ENCODE results near the gene NOL6.
"Not testable (repeated sequence)": the region's sequence is repeated elsewhere in the genome, so short reads cannot be mapped to it uniquely, and the experiment has no call there.

NOL6 gene, protein sequence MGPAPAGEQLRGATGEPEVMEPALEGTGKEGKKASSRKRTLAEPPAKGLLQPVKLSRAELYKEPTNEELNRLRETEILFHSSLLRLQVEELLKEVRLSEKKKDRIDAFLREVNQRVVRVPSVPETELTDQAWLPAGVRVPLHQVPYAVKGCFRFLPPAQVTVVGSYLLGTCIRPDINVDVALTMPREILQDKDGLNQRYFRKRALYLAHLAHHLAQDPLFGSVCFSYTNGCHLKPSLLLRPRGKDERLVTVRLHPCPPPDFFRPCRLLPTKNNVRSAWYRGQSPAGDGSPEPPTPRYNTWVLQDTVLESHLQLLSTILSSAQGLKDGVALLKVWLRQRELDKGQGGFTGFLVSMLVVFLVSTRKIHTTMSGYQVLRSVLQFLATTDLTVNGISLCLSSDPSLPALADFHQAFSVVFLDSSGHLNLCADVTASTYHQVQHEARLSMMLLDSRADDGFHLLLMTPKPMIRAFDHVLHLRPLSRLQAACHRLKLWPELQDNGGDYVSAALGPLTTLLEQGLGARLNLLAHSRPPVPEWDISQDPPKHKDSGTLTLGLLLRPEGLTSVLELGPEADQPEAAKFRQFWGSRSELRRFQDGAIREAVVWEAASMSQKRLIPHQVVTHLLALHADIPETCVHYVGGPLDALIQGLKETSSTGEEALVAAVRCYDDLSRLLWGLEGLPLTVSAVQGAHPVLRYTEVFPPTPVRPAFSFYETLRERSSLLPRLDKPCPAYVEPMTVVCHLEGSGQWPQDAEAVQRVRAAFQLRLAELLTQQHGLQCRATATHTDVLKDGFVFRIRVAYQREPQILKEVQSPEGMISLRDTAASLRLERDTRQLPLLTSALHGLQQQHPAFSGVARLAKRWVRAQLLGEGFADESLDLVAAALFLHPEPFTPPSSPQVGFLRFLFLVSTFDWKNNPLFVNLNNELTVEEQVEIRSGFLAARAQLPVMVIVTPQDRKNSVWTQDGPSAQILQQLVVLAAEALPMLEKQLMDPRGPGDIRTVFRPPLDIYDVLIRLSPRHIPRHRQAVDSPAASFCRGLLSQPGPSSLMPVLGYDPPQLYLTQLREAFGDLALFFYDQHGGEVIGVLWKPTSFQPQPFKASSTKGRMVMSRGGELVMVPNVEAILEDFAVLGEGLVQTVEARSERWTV
- 77.0 to 291 (median 84.4) reads per million in 3 experiments for total RNA-seq

DNA sequence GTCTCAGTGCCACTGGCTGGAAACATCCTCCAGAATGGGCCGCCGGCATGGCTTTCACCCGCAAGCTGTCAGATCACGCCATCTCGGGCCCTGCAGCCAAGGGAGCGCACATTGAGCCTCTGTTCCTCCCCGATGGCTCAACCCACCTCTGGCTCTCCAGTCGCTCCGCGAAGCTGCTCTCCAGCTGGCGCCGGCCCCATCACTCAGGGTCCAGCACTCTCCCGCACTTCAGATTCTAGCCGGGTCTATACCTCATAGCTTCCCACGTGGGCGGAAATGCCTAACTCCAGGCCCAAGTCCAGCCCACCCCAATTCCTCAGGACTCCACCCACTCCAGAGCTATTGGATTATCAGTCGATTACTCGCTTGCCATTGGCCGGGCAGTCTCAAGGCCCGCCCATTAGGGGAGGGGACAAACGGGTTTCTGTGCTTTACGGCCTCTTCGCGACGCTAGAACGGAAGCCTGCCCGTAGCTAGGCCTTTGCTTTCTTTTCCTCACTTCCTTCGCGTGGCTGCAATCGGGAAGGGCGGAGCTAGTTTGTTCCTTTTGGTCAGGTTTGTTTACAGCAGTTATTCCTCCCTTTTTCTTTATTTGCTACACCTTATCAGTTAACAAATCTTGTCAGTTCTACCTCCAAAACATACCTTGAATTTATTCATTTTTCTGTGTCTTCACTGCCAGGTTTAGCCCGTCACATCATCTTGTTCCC is at the start of gene NOL6:
TSS of gene NOL6 (minus strand) at position 282 of the 710 bp plus-strand sequence. CDS start at position 200, 82 bp downstream.
- DNase-seq, result peak; percentile 98

DNA sequence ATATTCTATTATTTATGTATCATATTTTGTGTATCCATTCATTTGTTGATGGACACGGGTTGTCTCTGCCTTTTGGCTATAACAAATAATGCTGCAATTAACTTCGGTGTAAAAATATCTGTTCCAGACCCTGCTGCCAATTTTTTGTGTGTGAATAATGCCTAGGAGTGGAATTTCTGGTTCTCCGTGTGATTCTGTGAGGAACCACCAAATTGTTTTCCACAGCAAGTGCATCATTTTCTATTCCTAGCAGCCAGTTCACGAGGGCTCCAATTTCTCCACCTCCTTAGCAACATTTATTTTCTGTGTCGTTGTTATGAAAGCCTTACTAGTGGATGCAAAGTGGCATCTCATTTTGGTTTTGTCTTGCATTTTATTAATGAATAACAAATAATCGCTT is 48.1 kb upstream of the NOL6 start:
- not testable (repeated sequence) for DNase-seq

DNA sequence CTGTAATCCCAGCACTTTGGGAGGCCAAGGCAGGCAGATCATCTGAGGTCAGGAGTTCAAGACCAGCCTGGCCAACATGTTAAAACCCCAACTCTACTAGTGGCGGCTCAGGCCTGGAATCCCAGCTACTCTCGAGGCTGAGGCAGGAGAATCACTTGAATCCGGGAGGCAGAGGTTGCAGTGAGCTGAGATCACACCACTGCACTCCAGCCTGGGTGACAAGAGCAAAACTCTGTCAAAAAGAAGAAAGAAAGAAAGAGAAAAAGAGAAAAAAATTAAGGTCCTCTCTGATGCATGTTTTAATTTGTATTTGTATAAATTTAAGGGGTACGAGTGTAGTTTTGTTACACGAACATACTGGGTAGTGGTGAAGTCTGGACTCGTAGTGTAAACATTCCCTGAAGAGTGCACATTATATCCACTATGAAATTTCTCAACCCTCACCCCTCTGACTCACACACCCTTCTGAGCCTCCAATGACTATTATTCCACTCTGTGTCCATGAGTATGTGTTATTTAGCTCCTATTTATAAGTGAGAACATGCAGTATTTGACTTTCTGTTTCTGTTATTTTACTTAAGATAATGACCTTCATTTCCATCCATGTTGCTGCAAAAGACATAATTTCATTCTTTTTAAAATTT is 44.3 kb upstream of the NOL6 start:
- DNase-seq, result not testable (repeated sequence)

DNA sequence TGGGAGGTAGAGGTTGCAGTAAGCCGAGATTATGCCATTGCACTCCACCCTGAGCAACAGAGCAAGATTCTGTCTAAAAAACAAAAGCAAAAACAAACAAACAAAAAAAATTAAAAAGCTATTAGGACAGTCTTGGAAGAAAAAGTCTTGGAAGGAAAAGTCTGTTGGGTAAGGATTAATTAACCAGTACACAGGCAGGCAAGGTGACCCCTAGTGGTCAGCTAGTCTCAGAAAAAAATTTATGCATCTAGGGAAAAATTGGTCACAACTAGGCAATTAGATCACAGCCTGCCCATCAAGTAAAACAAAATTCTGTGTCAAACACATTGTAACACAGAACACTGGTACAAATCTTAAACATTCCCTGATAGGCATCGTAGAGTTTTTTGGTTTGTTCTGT is 43.6 kb upstream of the NOL6 start:
- no peak for DNase-seq

DNA sequence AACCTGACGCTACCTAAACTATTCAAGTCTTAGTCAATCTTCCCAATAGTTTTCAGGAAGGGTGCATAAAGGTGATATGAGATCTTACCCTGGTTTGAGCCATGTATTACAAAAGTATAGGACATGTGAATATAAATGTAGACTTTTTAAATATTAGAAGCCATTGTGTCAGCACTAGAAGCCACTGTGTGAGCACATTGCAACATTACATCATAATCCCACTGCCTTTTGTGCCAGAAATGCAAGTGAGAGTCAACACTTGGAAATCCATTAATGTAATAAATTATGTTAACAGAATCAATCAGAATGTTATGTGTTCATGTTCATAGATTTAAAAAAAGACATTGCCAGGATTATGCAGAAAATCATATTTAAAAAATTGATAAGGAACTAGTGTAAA is 42.7 kb upstream of the NOL6 start:
- not testable (repeated sequence) for DNase-seq

DNA sequence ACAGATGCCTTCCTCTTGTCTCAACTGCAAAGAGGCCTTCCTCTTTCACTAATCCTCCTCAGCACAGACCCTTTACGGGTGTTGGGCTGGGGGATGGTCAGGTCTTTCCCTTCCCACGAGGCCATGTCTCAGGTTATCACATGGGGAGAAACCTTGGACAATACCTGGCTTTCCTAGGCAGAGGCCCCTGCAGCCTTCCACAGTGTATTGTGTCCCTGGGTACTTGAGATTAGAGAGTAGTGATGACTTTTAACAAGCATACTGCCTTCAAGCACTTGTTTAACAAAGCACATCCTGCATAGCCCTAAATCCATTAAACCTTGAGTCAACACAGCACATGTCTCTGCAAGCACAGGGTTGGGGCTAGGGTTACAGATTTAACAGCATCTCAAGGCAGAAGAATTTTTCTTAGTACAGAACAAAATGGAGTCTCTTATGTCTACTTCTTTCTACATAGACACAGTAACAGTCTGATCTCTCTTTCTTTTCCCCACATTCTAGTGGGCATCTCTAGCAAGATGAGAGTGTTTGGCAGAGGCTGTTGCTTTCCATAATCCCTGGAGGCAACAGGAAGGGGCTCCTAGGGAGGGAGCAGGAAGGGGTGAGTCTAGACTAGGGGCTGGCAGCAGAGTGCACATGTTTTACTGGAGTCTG is 41.7 kb upstream of the NOL6 start:
- not testable (repeated sequence) for DNase-seq

DNA sequence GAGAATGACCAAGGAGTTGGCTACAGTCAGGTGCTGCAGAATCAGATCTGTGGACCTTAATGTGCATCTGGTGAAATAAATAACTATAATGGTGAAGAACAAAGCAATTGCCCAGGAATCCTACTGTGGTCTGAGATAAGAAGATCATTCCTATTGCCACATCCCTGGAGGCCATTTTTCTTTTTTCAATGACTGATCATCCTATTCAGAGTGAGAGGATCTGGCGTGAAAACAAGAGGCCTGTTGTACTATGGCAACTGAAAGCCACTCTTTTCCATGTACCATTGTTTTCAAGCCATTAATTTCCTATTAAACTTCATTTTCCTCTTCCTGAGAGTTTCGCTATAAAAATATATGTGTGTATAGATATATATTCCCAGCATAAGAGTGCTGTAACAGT is 38.8 kb upstream of the NOL6 start:
- not testable (repeated sequence) for DNase-seq

DNA sequence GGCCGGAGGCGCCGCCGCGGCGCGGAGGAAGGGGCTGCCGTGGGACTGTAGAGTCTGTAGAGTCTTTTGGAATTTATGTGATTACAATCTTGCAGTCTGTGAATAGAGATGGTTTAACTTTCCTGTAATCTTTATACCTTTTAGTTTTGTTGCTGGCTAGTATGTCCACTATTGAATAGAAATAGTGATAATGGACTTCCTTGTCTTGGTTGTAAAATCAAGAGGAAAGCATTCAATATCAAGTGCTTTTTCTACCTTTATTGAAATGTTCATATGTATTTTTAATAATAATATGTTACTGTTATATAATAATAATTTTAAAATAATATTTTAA is 37.4 kb upstream of the NOL6 start:
- not testable (repeated sequence) for DNase-seq

DNA sequence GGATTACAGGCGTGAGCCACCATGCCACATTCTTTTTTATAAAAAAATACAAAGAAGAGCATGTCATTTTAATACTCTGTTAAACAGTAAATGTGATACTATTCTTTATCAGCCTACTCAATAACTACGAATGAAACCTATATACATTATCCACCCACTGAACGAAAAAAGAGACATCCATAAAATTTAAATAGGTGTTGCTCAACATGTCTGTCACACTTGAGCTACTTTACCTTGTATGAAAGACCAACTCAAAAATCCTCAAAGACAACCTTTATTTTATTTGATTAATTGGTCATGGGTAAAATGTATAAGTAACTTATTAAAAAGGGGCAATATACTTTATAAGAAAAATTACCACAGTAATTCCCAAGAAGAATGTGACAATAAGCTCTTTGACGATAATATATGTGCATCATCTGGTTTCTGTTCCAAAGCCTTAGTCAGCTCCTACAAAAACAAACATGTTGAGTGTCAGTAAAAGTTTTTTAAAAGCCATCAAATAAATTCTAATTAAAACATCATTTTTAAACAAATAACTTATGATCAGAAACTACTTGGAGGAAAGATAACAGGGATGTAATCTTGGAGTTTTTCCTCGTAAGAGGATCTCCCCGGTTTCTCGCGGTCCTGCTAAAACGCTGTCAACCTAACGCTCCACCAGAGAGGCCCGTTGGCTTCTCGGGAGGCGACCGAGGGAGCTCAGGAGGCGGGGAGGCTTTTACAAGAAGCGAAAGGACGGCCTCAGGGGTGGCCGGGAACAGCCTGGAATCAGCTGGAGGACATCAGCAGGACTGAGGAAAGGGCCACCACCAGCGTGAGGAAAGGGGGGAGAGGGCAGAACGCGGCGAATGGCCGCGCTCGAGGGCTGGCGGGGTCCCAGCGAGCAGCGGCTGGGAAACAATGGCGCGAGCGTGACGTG is 36.8 kb upstream of the NOL6 start:
- peak; percentile 17 for DNase-seq

DNA sequence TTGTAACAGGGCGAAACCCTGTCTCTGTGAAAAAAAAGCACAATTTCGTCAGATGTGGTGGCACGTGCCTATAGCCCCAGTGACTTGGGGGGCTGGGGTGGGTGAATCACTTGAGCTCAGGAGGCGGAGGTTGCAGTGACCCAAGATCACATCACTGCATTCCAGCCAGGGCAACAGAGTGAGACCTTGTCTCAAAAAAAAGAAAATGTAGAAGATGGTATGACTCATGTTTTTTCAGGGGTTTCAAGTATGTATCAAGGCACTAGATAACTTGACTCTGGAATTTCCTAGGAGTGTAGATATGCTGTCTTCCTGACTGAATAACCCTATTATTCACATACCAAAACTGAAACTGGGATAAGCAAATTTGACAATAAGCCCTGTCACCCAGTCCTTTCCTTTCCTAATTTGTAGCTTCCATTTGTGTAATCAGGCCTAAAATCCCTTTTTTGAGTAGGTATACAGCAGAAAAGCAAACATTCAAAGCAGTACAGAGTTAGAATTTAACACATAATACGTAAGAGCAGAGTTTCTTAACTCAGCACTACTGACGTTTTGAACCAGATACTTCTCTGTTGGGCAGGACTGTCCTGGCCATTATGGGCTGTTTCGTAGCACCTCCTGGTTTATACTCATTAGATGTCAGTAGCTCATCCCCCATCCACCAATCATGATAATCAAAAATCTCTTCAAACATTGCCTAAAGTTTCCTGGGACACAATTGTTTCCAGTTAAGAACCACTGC is 33.1 kb upstream of the NOL6 start:
- DNase-seq, result no peak

DNA sequence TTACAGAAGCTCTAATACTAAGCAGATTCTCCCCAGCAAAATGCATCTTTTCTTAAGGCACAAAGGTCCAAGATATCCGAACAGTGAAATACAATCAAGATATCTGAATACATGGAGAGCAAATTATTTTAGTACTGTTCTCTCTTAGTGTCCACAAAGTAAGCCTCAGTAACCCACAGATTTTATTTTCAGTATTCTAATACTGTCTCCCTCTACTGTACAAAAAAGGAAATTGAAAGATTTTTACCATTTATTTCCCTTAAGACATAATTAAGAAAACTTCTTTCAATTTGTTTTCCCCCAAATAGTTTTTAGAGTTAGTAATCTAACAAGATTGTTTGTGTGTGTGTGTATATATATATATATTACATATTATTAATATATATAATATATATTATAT is 24.7 kb upstream of the NOL6 start:
- DNase-seq, result no peak

DNA sequence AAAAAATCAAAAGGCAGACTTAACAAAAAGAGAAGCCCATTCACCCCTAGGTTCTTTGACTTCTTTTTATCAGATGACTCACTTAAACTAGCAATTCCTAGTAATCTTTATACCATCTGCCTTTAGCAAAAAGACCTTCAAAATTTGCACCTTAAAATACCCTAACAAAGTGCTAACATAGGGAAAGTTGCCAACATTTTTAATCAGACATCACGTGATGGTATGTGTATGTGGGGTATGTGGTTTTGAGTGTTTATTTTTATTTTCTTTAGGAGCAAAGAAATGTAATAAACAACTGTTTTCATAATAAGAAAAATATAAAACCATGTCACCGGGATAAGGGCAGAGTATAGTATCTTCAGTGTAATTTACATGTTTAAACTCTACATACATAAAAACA is 20.1 kb upstream of the NOL6 start:
- not testable (repeated sequence) for DNase-seq

DNA sequence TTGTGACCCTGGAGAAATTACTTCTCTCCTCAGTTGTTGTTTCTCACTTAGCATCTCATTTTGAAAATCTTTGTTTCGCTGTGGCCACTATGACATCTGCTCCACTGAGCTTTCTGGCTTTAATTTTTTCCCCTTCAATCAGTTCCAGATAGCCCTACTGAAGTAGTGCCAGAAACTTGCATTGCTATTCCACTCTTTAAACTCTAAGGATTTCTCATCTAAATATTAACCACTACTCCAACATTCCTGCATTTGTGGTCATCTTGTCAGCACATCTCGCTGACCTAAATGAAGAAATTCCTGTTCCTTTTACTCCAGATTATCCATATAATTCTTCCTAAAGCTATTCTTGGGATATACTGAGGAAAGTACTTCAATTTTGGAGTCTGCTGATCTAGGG is 15.3 kb upstream of the NOL6 start:
- DNase-seq, result no peak

DNA sequence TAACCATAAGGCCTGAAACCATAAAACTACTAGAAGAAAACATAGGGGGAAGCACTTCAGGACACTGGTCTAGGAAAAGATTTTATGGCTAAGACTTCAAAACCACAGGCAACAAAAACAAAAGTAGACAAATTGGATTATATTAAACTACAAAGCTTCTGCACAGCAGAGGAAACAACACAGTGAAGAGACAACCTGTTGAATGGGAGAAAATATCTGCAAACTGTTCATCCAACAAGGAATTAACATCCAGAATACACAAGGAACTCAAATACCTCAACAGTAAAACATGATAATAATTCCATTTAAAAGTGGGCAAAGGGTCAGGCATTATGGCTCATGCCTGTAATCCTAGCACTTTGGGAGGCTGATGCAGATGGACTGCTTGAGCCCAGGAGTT is 11.6 kb upstream of the NOL6 start:
- DNase-seq, result not testable (repeated sequence)

DNA sequence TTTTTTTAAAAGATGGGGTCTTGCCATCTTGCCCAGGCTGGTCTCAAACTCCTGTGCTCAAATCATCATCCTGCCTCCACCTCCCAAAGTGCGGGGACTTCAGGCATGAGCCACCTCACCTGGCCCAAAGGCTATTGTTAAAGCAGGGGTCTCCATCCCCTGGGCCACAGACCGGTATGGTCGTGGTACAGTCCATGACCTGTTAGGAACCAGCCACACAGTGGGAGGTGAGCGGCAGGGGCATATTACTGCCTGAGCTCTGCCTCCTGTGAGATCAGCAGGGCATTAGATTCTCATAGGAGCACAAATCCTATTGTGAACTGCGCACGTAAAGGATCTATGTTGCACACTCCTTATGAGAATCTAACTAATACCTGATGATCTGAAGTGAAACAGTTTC is 7.3 kb upstream of the NOL6 start:
- DNase-seq, result no peak

DNA sequence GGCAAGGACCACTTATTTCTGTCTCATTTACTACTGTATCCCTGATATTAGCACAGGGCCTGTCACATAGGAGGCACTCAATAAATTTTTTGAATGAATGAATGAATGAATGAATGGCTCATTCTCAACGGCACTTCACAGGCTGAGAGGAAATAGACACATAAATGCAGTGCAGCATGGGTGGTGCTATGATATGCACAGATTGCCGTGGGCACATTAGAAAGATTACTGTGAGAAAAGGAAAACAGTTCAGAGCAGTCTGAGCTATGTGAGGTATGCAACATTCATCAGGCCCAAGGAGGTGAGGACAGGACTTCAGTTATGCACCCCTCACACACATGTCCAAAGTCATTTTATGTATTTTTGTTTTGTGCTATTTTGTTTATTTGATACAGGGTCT is 6.4 kb upstream of the NOL6 start:
- no peak for DNase-seq

DNA sequence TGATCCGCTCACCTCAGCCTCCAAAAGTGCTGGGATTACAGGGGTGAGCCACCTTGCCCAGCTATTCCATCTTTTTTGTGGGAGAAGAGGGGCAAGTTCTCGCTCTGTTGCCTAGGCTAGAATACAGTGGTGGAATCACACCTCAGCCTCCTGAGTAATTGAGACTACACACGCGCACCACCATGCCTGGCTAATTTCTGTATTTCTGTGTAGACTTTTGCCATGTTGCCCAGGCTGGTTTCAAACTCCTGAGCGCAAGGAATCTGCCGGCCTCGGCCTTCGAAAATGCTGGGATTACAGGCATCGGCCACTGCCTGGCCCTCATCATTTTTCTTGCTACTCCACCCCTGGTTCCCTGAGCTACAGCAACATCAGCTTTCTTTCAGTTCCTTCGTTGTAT is 2.8 kb upstream of the NOL6 start:
- no peak for DNase-seq

DNA sequence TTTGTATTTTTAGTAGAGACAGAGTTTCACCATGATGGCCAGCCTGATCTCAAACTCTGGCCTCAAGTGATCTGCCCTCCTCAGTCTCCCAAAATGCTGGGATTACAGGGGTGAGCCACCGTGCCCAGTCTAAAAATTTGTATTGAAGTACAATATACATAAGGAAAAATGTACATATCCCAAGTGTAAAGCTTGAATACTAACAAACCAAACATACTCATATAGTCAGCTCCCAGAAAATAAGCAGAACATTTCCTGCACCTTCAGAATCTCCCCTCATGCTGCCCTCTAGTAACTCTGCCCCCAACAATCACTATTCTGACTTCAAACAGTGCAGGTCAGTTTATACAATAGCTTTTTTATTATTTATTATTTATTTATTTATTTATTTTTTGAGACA is 1.6 kb upstream of the NOL6 start:
- DNase-seq, result no peak

DNA sequence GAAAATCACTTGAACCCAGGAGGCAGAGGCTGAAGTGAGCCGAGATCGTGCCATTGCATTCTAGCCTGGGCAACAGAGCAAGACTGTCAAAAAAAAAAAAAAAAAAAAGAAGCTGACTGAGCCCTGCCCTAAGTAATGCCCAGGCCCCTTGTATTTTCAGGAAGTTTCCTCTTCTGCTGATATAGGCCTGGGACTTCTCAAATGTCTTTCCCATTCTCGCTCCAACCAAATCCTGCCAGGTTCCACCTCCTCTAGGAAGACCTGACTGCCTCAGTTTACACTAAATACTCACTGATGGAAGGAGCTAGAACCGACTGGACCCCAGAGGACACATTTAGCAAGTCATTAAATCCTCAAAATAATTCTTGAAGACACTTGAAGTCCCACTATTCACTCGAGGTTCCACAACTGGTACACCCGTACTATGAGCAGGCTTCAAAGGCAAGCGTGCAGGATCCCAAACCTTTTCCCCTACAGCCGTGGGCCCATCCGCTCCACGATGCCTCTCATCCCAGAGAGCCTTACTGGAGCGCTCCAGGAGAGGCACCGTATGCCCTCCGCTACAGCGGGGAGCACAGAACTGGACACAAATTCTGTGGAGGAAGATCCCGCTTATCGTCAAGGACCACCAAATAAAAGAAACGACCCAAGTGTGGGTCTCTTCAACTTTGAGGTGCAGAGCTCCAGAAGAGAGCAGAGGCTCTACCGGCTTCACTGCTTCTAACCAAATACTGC is 676 bp downstream of the NOL6 start:
- no peak for DNase-seq
